ENCODE results near the gene DELE1.

DNA sequence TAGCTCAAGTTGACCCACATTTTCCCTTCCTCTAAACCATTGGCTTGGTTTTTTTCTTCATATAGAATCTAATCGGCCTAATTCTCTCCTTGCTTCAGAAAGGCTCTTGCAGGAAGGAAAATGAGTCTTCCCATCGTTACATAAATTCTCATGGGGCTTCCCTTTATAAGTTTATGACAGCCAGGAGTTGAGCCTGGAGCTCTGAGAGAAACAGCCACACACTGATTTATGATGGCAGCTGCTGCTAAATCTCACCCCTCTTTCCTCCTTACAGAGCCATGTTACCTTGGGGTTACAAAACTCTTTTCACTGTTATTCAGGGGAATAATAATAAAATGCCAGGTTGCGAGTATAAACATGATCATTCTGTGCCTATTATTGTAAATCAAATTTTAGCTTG is 40.0 kb downstream of the DELE1 start:
- TF ChIP-seq, protein P1, sequence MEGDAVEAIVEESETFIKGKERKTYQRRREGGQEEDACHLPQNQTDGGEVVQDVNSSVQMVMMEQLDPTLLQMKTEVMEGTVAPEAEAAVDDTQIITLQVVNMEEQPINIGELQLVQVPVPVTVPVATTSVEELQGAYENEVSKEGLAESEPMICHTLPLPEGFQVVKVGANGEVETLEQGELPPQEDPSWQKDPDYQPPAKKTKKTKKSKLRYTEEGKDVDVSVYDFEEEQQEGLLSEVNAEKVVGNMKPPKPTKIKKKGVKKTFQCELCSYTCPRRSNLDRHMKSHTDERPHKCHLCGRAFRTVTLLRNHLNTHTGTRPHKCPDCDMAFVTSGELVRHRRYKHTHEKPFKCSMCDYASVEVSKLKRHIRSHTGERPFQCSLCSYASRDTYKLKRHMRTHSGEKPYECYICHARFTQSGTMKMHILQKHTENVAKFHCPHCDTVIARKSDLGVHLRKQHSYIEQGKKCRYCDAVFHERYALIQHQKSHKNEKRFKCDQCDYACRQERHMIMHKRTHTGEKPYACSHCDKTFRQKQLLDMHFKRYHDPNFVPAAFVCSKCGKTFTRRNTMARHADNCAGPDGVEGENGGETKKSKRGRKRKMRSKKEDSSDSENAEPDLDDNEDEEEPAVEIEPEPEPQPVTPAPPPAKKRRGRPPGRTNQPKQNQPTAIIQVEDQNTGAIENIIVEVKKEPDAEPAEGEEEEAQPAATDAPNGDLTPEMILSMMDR (IDR thresholded peaks at IDR 0.05), result no peak
- TF ChIP-seq POLR2A (IDR thresholded peaks at IDR 0.05), result no peak

Data from lower leg skin (tissue), 3 donors.